Measurements from ENCODE around the gene TAPT1. TPM values are rescaled to one million over a fixed set of nuclear protein-coding genes. Genes with fewer than 3 reads are reported as not detected.

TAPT1 gene
- total and polyA plus RNA-seq, 2 donors (not counting 3 experiments of a cell fraction or from before 2014, with no cell fraction given) = 6.9 to 17.5 TPM

DNA sequence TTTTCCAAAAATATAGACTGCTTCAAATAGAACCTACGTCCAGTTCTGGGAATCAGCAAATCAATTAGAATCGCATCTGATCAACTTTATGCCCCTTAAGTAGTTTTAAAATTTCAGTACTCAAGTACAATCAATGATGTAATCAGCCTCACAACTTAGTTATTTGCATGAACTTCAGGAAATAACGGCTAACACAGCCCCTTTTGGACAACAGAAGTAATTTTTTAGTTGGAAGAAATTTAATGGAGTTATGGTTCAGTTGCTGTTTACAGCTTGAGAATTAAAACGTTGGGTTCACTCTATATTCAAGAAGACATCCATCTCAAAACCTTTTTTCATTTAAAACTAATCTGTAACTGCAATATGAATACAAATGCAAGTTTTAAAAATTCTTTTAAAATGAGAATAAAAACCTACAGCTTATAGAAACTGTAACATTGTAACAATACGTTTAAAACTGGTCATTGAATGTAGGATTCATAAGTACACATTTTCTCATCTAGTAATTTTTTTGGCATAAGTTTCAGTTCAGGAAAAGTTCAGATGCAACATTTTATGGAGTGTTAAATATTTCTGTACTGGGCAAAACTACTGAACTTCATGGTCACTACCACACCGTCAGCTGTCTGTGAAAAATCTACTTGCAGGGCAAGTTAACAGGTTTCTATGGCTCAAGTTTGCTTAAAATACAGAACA is 956 bp downstream of the TAPT1 start:
- Histone ChIP-seq H3K4me2 (ENCODE audit: insufficient read depth, low read length) (peak overlapping the region; percentile 100), H2AFZ (ENCODE audit: low read depth, low read length) (peak overlapping the region; percentile 94), H3K27ac (ENCODE audit: insufficient read depth, low read depth, low read length) (peak overlapping the region; percentile 25), H3K79me2 (ENCODE audit: control insufficient read depth, insufficient read depth, low read length) (peaks cover 28% of the 10 kb centered on the region), H3K9me3 (replicated peaks; ENCODE audit: control insufficient read depth, insufficient read depth, low read length) (no peaks in the 10 kb centered on the region), H3K9ac (replicated peaks; ENCODE audit: extremely low read depth, insufficient read depth, low read length) (peak overlapping the region; percentile 88), H3K36me3 (ENCODE audit: control insufficient read depth in 2 of 2, extremely low read depth in 1 of 2, insufficient read depth in 2 of 2, low read length in 2 of 2) (no peaks in the 10 kb centered on the region), H3K4me1 (ENCODE audit: control insufficient read depth, extremely low read depth, insufficient read depth, low read length) (peaks cover 15% of the 10 kb centered on the region), H4K20me1 (replicated peaks; ENCODE audit: control insufficient read depth, extremely low read depth, insufficient read depth, low read length) (peaks cover 3% of the 10 kb centered on the region), H3K27me3 (ENCODE audit: control insufficient read depth in 2 of 2, insufficient read depth in 2 of 2, low read length in 2 of 2) (no peaks in the 10 kb centered on the region), H3K9me1 (replicated peaks; ENCODE audit: control insufficient read depth, extremely low read depth, insufficient read depth, low read length) (no peaks in the 10 kb centered on the region), H3K4me3 (replicated peaks in 1 of 3; ENCODE audit: insufficient read depth in 1 of 3, low read depth in 1 of 3, low read length in 3 of 3) (peak overlapping the region; percentile 92 to 99 (median 99))
- DNase-seq (ENCODE audit: low read depth, low spot score) (peak; percentile 55), FAIRE-seq (peak; percentile 55)
- intact Hi-C loops (cut with micrococcal nuclease) (loop anchor here (10.0 kb wide), 1 partner anchor 571 kb away; the partner anchor contains the start of gene FBXL5), dilution Hi-C loops (cut with MboI; ENCODE audit: extremely low pct_ligation_motif_present, low sequenced_read_pairs) (no loop called here)
- ChIA-PET CTCF (interaction anchor here (1.1 to 1.6 kb wide), 3 partner anchors 20 to 39 kb away, joined by 4 to 5 read pairs (median 4); no protein-coding TSS in a partner anchor), POLR2A (no interaction called here)
- TF ChIP-seq GATA2 (IDR thresholded peaks at IDR 0.05; ENCODE audit: insufficient read depth, insufficient read length, low read depth, low read length) (no peak), JUN (IDR thresholded peaks at IDR 0.05; ENCODE audit: borderline replicate concordance, insufficient read depth, insufficient read length, low read depth) (no peak), POLR2A (IDR thresholded peaks at IDR 0.05; ENCODE audit: low read depth, low read length) (no peak), POLR2AphosphoS5 (IDR thresholded peaks at IDR 0.05; ENCODE audit: insufficient read depth, low read depth, low read length) (no peak), EZH2 (IDR thresholded peaks at IDR 0.05; ENCODE audit: borderline replicate concordance, low read depth, low read length, severe bottlenecking) (no peak), FOS (IDR thresholded peaks at IDR 0.05; ENCODE audit: borderline replicate concordance, insufficient read depth, low read length) (no peak), MYC (IDR thresholded peaks at IDR 0.05; ENCODE audit: low read depth, low read length) (no peak)
- TF ChIP-seq, protein P1, sequence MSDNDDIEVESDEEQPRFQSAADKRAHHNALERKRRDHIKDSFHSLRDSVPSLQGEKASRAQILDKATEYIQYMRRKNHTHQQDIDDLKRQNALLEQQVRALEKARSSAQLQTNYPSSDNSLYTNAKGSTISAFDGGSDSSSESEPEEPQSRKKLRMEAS (IDR thresholded peaks at IDR 0.05; ENCODE audit: insufficient read depth, insufficient read length) = no peak
- TF ChIP-seq, protein P2, sequence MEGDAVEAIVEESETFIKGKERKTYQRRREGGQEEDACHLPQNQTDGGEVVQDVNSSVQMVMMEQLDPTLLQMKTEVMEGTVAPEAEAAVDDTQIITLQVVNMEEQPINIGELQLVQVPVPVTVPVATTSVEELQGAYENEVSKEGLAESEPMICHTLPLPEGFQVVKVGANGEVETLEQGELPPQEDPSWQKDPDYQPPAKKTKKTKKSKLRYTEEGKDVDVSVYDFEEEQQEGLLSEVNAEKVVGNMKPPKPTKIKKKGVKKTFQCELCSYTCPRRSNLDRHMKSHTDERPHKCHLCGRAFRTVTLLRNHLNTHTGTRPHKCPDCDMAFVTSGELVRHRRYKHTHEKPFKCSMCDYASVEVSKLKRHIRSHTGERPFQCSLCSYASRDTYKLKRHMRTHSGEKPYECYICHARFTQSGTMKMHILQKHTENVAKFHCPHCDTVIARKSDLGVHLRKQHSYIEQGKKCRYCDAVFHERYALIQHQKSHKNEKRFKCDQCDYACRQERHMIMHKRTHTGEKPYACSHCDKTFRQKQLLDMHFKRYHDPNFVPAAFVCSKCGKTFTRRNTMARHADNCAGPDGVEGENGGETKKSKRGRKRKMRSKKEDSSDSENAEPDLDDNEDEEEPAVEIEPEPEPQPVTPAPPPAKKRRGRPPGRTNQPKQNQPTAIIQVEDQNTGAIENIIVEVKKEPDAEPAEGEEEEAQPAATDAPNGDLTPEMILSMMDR (IDR thresholded peaks at IDR 0.05; ENCODE audit: extremely low read depth in 1 of 2, insufficient read depth in 1 of 2, low read depth in 1 of 2, low read length in 2 of 2) = no peak
- BruUV-seq (replicated peaks) = TSS peak; percentile 33
